Head of caudate nucleus (tissue), 42 donors: ENCODE measurements around the gene FZD1.

ENCODE experiments used
- DNase-seq, 42 donors: peaks; one replicate each; pipeline versions ENCODE4 v3.0.0 to v3.0.0-alpha.2; 2020 to 2021; ENCODE audit warnings: mixed read lengths in 7 of 42
- intact Hi-C: fragments of 100-400 bp; cut with DNase I; formaldehyde crosslinking; loops from one replicate; pipeline ENCODE4 v1.15.0; 2022

Gene FZD1

GRCh38 chr7:91264046-91264923 lies at the start of gene FZD1:
Gene FZD1 (plus strand): TSS chr7:91264433. CDS start chr7:91264881, 448 bp downstream.
- intact Hi-C loops = no loop called here
- peak; percentile 83 to 98 (median 95) for DNase-seq

- intact Hi-C loops = no loop called here
- DNase-seq = no peak
These were observed 37.8 kb upstream of the FZD1 start for GRCh38 chr7:91226411-91226810.

DNA sequence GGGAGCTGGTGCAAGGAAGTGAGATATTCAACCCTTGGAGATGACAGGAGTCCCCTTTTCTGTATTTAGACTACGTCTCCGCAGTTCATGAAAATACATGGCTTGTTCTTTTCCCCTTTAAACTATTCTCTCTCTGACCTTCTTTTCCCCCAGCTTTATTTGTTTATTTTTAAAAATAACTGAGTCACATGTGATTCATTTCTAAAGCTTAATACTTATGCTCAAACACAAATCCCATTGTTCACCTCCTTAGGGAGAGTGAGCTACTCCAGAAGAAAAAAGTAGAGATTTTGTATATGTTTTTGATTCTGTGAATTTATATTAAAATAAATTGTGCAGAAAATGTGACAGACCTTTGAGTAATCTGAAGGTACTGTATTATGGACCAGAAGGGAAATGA lies 35.9 kb upstream of the FZD1 start:
- intact Hi-C loops = no loop called here
- DNase-seq = no peak

GRCh38 chr7:91228927-91229558 lies 35.2 kb upstream of the FZD1 start:
- intact Hi-C loops = no loop called here
- DNase-seq = no peak

GRCh38 chr7:91230100-91230499 lies 34.1 kb upstream of the FZD1 start:
- intact Hi-C loops = no loop called here
- no peak for DNase-seq

DNA sequence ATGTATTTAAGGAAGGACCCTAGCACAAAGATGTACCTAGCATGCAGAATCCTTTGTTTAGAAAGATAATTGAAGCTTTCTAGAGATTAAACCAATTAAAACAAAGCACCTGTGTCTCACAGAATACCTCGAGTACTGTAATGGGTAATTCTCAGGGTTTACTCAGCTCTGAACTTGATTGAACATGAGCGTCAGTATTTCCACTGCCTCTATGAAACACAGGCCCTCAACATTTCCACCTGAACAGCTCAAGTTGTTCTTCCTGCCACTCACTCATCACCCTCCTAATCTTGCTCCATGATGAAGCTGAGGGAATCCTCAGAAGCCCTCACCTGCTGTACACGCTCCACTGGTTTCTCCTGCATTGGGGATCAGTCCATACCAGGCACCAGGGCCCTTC lies 33.7 kb upstream of the FZD1 start:
- DNase-seq = no peak
- intact Hi-C loops = no loop called here

GRCh38 chr7:91233212-91233611 lies 31.0 kb upstream of the FZD1 start:
- DNase-seq = peak in 18 of 42 donors; percentile 10 to 57 (median 24)

DNA sequence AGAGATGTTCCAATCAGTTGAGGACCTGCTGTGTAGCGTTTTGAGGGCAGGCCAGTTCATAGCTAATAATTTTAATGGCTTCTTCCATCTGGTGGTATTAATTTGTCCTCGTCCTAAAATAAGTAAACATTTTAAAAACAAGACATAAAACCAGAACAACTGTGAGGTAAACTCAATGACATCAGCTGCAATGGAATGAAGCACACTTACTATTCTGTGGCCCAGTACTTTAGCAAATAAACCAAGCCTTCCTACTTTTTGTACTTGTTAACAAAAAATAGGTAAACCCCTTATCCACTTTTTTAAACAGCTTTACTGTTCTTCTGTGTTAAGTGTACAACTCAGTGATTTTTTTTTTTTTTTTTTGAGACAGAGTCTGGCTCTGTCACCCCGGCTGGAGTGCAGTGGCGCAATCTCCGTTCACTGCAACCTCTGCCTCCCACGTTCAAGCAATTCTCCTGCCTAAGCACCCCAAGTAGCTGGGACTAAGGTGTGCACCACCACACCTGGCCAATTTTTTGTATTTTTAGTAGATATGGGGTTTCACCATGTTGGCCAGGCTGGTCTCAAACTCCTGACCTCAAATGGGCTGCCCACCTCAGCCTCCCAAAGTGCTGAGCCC lies 28.9 kb upstream of the FZD1 start:
- intact Hi-C loops = no loop called here

More at GRCh38 chr7:91233212-91233611, 31.0 kb upstream of the FZD1 start:
- intact Hi-C loops = no loop called here

GRCh38 chr7:91239171-91239604 lies 25.0 kb upstream of the FZD1 start:
- DNase-seq = no peak
- intact Hi-C loops = no loop called here

More for the DNA sequence above, 28.9 kb upstream of the FZD1 start:
- DNase-seq = no peak

DNA sequence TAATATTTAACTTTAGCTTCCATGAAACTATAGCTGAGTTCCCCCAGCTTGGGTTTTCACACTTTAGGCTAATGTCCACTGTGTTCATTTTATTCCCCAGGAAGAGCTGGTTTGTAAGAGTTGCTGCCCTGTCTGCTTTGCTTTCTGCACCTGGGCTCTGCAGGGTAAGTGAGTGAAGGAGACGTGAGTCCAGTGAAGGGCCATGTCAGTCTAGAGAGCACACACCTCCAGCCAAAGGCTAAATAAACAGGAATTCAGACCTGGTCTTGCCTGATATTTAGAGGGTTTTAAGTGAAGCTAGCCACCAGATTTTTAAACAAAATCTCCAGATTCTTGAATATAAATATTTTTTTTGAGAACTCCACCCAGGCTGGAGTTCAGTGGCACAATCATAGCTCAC lies 24.5 kb upstream of the FZD1 start:
- intact Hi-C loops = no loop called here

GRCh38 chr7:91240376-91240941 lies 23.8 kb upstream of the FZD1 start:
- DNase-seq = no peak
- intact Hi-C loops = no loop called here

More for the DNA sequence above, 24.5 kb upstream of the FZD1 start:
- no peak for DNase-seq

DNA sequence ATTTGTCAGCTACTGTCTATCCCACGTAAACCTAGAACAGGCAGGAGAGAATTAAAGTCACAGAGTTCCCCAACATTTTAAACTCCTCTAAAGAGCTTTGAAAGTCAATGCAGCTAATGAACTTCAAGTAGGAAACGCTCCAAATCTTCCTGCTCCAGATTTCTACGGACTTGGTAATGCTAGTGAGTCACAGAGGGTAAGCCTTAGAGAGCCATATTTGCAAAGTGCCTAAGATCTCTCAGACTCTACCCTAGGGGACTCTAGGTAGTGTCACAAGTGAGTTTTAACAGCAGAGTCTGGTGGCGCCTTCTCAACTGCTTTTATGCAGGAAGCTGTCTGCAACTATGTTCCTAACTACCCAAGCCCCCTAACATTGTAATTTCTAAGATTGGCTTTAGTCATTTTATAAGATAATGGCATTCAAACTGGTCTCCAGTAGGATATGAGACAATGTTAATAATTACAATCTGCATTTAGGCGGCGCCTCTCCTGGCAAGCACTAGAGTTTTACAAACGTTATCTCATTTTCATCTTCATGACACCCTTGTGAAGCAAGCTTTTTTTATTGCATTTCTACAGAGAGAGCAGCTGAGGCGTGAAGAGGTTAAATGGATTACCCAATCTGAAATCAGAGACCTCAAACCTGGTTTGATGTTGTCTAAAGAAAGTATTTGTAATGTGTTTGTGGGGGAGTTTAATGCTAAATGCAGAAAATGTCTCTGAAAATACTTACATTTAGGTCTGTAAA lies 22.0 kb upstream of the FZD1 start:
- intact Hi-C loops = no loop called here
- DNase-seq = no peak

GRCh38 chr7:91243591-91244301 lies 20.5 kb upstream of the FZD1 start:
- intact Hi-C loops = no loop called here
- no peak for DNase-seq

- DNase-seq = no peak
- intact Hi-C loops = no loop called here
These were observed 16.7 kb upstream of the FZD1 start for GRCh38 chr7:91247500-91247899.

- intact Hi-C loops = no loop called here
- DNase-seq = no peak
These were observed 15.2 kb upstream of the FZD1 start for GRCh38 chr7:91248996-91249395.

DNA sequence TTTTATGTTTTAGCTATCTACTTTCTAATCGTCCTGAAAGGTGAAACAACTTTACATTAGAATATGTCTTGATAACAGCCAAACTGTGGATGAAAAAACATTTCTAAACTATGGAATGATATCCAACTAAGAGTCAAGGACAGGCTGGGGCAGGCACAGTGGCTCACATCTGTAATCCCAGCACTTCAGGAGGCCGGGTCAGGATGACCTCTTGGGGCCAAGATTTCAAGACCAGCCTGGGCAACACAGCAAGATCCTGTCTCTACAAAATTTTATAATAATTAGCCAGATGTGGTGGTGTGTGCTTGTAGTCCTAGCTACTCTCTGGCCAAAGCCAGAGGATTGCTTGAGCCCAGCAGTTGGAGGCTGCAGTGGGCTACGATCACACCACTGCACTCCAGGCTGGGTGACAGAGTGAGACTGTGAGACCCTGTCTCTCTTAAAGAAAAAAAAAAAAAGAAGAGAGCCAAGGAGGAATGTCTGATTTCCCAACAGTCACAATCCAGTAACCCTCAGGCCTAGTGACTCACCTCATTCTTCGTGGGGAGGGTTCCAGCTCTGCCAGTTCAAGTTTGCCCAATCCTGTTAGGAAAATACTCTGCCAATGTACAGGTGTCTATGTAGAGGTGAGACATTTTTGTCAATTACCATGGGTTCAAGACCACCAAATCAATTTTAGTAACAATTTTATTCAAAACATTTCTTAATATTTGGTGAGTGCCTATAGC lies 14.6 kb upstream of the FZD1 start:
- intact Hi-C loops = no loop called here
- DNase-seq = no peak

GRCh38 chr7:91250706-91251105 lies 13.5 kb upstream of the FZD1 start:
- intact Hi-C loops = no loop called here
- no peak for DNase-seq

DNA sequence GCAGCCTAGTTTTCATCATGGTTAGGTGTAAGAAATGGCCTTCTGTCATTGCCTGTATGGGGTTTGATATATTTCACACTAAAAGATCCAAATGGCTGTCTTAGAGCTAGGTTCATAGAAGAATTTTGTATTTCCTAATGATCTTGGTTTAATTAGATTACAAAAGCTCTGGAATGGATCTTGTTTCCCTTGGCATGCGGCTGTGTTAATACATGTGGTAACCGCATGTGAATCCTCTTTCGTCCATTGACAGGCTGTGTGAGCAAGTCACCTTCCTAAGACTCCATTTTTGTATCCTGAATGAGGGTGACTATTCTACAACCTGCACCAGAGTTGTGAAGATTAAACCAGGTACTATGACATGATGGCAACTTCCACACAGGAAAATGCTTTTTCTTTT lies 12.4 kb upstream of the FZD1 start:
- DNase-seq = no peak
- intact Hi-C loops = no loop called here
